NCI-H146 treated with DMSO at 0.1 percent for 48 hours (cell line): ENCODE results near the gene ELP6.
"Not testable (repeated sequence)": the region's sequence is repeated elsewhere in the genome, so short reads cannot be mapped to it uniquely, and the experiment has no call there.

Experiments used
- DNase-seq: peaks from one replicate; lab custom pipeline; 2025; ENCODE audit not compliant: unreplicated experiment; lab: John Stamatoyannopoulos, UW

Gene ELP6

GRCh38 chr3:47515100-47515499, 1.6 kb upstream of the ELP6 start:
- DNase-seq = no peak

- DNase-seq = no peak
Measured at GRCh38 chr3:47512416-47513124, 942 bp downstream of the ELP6 start.

DNA sequence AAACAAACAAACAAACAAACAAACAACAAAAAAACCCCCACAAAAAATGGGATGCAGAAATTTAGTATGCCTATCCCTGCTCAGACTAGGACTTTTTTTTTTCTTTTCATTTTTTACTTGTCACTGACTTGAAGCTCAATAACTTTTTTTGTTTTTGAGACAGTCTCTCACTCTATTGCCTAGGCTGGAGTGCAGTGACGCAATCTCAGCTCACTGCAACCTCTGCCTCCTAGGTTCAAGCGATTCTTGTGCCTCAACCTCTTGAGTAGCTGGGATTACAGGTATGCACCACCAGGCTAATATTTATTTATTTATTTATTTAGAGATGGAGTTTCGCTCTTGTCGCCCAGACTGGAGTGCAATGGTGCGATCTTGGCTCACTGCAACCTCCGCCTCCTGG, 8.2 kb downstream of the ELP6 start:
- not testable (repeated sequence) for DNase-seq

GRCh38 chr3:47504113-47504512, 9.4 kb downstream of the ELP6 start:
- DNase-seq = no peak

GRCh38 chr3:47503033-47503432, 10.5 kb downstream of the ELP6 start:
- no peak for DNase-seq

GRCh38 chr3:47496892-47497291, 16.6 kb downstream of the ELP6 start:
- DNase-seq = no peak

DNA sequence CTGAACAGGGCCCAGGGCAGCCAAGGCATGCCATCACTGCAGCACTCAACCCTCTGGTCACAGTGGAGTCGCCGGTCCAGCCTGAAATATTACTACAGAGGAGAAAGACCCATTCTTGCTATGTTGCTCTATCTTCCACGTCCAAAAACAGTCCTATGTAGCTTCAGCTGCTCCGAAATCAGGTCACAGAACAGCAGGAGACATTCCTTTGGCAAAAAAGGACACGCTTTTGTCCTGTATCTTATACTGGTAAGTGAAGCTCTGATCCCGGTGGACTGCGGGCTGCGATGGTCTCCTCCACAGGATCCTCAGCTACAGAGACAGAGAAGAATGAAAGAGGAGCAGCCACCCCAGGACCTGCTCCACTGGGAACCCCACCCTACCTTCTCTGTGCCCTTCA, 17.6 kb downstream of the ELP6 start:
- no peak for DNase-seq

GRCh38 chr3:47495111-47495510, 18.4 kb downstream of the ELP6 start:
- DNase-seq = no peak

DNA sequence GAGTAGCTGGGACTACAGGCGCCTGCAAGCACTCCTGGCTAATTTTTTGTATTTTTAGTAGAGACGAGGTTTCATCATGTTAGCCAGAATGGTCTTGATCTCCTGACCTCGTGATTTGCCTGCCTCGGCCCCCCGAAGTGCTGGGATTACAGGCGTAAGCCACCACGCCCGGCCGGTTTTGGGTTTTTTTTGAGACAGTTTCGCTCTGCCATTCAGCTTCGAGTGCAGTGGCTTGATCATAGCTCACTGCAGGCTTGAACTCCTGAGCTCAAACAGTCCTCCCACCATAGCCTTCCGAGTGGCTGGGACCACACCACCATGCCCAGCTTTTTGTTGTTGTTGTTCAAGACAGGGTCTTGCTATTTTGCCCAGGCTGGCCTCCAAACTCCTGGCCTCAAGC, 21.7 kb downstream of the ELP6 start:
- DNase-seq = no peak

DNA sequence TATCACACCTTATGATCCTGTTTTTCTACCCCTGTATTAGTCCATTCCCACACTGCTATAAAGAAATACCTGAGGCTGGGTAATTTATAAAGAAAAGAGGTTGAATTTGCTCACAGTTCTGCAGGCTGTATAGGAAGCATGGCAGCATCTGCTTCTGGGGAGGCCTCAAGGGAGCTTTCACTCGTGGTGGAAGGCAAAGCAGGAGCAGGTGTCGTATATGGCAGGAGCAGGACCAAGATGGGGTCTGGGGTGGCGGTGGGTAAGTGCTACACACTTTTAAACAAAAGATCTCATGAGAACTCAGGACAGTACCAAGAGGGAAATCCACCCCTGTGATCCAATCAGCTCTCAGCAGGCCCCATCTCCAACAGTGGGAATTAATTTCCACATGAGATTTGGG, 22.3 kb downstream of the ELP6 start:
- DNase-seq = no peak

DNA sequence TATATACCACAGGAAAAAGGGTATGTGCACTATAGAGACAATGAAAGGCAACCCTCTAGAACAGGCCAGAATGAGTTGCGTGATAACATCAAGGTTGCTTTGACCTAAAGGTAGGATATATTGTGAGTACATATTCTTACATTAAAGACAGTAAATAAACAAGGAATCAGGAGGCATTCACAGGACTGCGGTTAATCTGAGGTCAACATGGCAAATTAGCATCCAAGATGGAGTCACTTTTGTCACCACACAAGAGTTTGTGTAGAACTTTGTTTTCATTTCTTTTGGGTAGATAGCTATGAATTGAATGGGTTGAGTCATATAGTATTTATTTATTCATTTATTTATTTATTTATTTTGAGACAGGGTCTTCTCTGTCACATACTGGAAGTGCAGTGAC, 26.2 kb downstream of the ELP6 start:
- DNase-seq = no peak

- DNase-seq = no peak
Measured at GRCh38 chr3:47485812-47486211, 27.7 kb downstream of the ELP6 start.

GRCh38 chr3:47482366-47482765, 31.1 kb downstream of the ELP6 start:
- no peak for DNase-seq

- not testable (repeated sequence) for DNase-seq
Measured at GRCh38 chr3:47481763-47482162, 31.7 kb downstream of the ELP6 start.

DNA sequence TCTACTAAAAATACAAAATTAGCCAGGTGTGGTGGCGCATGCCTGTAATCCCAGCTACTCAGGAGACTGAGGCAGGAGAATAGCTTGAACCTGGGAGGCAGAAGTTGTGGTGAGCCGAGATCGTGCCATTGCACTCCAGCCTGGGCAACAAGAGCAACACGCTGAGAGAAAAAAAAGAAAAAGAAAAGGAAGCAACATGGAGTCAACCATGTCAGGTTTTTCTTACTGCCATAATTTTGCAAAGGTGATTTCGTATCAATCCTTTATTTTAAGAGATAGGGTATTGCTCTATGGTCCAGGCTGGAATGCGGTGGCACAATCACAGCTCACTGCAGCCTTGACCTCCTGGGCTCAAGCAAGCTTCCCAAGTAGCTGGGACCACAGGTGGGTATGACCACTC, 33.2 kb downstream of the ELP6 start:
- not testable (repeated sequence) for DNase-seq

DNA sequence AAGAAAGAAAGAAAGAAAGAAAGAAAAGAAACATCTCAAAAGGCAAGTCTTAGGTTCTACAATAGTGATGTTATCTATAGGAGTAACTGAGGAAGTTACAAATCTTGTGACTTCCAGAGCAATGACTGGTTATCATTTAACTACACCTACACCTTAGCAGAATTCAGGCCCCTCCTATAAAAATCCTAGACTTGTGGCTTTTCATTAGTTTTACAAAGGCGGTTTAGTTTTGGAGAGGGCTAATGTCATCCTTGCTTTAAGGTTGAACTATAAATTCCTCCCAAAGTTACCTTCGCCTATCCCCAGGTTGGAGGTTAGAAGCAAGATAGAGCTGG, 33.7 kb downstream of the ELP6 start:
- DNase-seq = no peak

GRCh38 chr3:47478022-47478421, 35.5 kb downstream of the ELP6 start:
- no peak for DNase-seq

DNA sequence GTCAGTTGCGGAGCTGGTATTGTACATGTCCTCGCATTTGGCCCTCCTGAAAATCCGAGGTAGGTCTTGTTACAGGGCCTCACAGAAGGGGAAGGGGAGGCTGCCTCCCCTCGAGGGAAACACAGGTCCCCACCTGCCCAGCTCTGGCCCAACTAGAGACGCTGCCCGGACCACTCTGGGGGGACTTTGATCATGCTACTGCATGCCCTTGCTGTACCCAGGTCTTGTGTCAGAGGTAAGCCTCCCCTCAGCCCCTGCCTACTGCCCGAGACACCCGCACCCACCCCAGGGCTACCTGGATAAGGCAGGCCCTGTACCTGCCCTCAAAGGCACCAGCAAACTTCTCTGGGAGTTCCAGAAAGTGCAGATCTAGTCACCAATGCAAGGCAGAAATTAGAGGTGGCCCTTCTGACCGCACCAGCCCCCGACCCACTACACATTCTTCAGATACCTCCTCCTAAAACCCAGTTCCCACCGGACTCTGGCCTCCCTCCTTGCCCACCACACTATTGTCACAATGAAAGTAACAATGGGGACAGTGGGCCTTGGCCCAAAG, 36.8 kb downstream of the ELP6 start:
- no peak for DNase-seq

- no peak for DNase-seq
Measured at GRCh38 chr3:47476330-47476626, 37.2 kb downstream of the ELP6 start.

DNA sequence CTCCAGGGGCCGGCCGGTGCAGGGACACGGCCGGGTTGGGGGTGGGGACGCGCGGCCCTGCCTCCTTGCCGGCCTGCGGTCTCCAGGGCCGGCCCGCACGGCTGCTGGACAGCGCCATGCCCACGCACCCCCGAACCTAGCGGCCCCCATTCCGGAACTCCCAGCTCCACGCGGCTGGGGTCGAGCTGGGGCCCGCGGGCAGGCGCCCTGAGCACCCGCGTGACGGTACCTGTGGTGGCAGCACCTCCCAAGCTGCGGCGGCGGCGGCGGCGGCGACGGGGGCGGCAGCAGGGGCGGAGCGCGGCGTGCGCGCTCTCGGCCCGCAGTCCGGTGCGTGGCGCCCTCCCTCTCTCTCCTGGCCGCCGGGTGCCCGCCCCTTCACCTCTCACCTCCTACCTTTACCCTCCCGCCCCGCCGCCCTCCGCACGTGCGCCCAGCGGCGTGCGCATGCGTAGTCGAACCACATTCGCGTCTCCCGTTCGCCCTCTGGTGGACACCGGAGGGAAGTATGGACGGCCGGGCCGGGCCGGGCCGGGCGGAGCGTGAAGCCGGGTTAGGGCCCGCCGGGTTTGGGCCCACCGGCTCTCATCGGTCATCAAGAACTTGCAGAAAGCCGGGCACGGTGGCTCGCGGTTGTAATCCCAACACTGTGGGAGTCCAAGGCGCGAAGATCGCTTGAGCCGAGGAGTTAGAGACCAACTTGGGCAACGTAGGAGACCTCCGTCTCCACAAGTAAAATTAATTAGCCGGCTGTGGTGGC, 37.8 kb downstream of the ELP6 start, which contains the start of gene SCAP:
Gene SCAP (minus strand): TSS at position 372 of the 760 bp plus-strand sequence. CDS start 32,948 bp downstream, outside the sequence.
- DNase-seq = peak; percentile 59

- peak; percentile 3 for DNase-seq
Measured at GRCh38 chr3:47475029-47475569, 38.4 kb downstream of the ELP6 start.

GRCh38 chr3:47473391-47473790, 40.1 kb downstream of the ELP6 start:
- DNase-seq = no peak
